Measurements from ENCODE around the gene TP53INP2. TPM values are rescaled to one million over a fixed set of nuclear protein-coding genes. Genes with fewer than 3 reads are reported as not detected.

The TP53INP2 gene
- total and polyA plus RNA-seq, 9 of the 15 experiments (the other 6 are each of a cell fraction or from before 2014, with no cell fraction given), result 0.43 to 5.0 (median 1.3) TPM

DNA sequence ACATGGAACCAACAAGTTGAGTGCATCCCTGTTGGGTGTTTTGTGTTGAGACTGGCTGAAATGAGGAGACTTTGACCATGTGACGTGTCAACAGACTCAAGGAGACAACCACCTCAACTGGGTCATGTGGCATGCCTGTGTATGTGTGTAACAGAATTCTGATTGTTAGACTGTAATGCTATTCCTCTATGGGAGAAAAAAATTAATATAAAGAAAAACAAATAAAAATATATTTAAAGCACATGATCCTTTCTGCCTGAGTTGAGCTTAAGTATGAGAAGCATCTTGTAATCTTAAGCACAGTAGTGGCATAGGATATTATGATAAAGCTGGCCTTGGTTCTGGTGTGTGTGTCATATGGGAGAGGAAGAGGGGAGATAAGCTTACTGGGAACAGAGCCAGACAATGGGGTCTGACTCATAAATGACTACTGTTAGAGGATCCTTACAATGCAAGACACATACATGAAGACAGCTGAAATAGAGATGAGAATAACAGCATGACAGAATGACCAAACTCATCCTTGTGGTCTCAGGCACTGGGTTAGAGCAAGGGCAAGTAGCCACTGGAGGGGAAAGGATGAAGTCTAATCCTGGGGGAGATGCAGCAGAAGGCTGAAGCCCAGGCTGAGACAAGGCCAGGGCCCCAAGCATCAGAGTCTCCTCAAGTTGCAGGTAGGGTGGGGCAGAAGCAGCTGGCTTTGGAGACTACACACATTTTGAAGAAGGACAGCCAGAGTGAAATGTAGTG lies 9.2 kb downstream of the TP53INP2 start (continued):
- TF ChIP-seq, protein P1, sequence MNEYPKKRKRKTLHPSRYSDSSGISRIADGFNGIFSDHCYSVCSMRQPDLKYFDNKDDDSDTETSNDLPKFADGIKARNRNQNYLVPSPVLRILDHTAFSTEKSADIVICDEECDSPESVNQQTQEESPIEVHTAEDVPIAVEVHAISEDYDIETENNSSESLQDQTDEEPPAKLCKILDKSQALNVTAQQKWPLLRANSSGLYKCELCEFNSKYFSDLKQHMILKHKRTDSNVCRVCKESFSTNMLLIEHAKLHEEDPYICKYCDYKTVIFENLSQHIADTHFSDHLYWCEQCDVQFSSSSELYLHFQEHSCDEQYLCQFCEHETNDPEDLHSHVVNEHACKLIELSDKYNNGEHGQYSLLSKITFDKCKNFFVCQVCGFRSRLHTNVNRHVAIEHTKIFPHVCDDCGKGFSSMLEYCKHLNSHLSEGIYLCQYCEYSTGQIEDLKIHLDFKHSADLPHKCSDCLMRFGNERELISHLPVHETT (CRISPR knock-in tag; conservative IDR thresholded peaks at IDR 0.05 in 1 of 2, IDR thresholded peaks at IDR 0.05 in 1 of 2), result peak in 1 of 2 experiments; percentile 69; a peak in 2 of 4 replicates
- TF ChIP-seq, protein P2, sequence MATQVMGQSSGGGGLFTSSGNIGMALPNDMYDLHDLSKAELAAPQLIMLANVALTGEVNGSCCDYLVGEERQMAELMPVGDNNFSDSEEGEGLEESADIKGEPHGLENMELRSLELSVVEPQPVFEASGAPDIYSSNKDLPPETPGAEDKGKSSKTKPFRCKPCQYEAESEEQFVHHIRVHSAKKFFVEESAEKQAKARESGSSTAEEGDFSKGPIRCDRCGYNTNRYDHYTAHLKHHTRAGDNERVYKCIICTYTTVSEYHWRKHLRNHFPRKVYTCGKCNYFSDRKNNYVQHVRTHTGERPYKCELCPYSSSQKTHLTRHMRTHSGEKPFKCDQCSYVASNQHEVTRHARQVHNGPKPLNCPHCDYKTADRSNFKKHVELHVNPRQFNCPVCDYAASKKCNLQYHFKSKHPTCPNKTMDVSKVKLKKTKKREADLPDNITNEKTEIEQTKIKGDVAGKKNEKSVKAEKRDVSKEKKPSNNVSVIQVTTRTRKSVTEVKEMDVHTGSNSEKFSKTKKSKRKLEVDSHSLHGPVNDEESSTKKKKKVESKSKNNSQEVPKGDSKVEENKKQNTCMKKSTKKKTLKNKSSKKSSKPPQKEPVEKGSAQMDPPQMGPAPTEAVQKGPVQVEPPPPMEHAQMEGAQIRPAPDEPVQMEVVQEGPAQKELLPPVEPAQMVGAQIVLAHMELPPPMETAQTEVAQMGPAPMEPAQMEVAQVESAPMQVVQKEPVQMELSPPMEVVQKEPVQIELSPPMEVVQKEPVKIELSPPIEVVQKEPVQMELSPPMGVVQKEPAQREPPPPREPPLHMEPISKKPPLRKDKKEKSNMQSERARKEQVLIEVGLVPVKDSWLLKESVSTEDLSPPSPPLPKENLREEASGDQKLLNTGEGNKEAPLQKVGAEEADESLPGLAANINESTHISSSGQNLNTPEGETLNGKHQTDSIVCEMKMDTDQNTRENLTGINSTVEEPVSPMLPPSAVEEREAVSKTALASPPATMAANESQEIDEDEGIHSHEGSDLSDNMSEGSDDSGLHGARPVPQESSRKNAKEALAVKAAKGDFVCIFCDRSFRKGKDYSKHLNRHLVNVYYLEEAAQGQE (IDR thresholded peaks at IDR 0.05; ENCODE audit: borderline replicate concordance), result peak; percentile 35; the same call in 1 of the 2 replicates
- TF ChIP-seq, protein P2 (CRISPR knock-in tag; IDR thresholded peaks at IDR 0.05; ENCODE audit: low read depth), result no peak
- TF ChIP-seq, protein P3, sequence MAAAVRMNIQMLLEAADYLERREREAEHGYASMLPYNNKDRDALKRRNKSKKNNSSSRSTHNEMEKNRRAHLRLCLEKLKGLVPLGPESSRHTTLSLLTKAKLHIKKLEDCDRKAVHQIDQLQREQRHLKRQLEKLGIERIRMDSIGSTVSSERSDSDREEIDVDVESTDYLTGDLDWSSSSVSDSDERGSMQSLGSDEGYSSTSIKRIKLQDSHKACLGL (CRISPR knock-in tag; IDR thresholded peaks at IDR 0.05; ENCODE audit: borderline replicate concordance, poor library complexity, severe bottlenecking), result no peak
- TF ChIP-seq, protein P4, sequence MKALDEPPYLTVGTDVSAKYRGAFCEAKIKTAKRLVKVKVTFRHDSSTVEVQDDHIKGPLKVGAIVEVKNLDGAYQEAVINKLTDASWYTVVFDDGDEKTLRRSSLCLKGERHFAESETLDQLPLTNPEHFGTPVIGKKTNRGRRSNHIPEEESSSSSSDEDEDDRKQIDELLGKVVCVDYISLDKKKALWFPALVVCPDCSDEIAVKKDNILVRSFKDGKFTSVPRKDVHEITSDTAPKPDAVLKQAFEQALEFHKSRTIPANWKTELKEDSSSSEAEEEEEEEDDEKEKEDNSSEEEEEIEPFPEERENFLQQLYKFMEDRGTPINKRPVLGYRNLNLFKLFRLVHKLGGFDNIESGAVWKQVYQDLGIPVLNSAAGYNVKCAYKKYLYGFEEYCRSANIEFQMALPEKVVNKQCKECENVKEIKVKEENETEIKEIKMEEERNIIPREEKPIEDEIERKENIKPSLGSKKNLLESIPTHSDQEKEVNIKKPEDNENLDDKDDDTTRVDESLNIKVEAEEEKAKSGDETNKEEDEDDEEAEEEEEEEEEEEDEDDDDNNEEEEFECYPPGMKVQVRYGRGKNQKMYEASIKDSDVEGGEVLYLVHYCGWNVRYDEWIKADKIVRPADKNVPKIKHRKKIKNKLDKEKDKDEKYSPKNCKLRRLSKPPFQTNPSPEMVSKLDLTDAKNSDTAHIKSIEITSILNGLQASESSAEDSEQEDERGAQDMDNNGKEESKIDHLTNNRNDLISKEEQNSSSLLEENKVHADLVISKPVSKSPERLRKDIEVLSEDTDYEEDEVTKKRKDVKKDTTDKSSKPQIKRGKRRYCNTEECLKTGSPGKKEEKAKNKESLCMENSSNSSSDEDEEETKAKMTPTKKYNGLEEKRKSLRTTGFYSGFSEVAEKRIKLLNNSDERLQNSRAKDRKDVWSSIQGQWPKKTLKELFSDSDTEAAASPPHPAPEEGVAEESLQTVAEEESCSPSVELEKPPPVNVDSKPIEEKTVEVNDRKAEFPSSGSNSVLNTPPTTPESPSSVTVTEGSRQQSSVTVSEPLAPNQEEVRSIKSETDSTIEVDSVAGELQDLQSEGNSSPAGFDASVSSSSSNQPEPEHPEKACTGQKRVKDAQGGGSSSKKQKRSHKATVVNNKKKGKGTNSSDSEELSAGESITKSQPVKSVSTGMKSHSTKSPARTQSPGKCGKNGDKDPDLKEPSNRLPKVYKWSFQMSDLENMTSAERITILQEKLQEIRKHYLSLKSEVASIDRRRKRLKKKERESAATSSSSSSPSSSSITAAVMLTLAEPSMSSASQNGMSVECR (CRISPR knock-in tag; IDR thresholded peaks at IDR 0.05), result no peak
- TF ChIP-seq SOX6 (IDR thresholded peaks at IDR 0.05), result peak; percentile 99
- TF ChIP-seq ZNF668 (CRISPR knock-in tag; IDR thresholded peaks at IDR 0.05), result no peak
